HL-60 (cell line): ENCODE measurements around the gene H2BK1.

Experiments
- CTCF ChIP-seq: IDR thresholded peaks from one replicate; pipeline ENCODE4 v1.5.1; 2011; ENCODE audit warnings: low read length, control low read depth, inconsistent platforms; ENCODE audit not compliant: insufficient read depth
- TF ChIP-seq, protein P1 (sequence below): IDR thresholded peaks from 2 replicates; pipeline ENCODE4 v1.6.1; 2012; ENCODE audit warnings: low read depth; ENCODE audit not compliant: insufficient replicate concordance

GRCh38 chr7:151179946-151180345 is 30.3 kb downstream of the H2BK1 start:
- no peak for TF ChIP-seq CTCF
- TF ChIP-seq, protein P1, sequence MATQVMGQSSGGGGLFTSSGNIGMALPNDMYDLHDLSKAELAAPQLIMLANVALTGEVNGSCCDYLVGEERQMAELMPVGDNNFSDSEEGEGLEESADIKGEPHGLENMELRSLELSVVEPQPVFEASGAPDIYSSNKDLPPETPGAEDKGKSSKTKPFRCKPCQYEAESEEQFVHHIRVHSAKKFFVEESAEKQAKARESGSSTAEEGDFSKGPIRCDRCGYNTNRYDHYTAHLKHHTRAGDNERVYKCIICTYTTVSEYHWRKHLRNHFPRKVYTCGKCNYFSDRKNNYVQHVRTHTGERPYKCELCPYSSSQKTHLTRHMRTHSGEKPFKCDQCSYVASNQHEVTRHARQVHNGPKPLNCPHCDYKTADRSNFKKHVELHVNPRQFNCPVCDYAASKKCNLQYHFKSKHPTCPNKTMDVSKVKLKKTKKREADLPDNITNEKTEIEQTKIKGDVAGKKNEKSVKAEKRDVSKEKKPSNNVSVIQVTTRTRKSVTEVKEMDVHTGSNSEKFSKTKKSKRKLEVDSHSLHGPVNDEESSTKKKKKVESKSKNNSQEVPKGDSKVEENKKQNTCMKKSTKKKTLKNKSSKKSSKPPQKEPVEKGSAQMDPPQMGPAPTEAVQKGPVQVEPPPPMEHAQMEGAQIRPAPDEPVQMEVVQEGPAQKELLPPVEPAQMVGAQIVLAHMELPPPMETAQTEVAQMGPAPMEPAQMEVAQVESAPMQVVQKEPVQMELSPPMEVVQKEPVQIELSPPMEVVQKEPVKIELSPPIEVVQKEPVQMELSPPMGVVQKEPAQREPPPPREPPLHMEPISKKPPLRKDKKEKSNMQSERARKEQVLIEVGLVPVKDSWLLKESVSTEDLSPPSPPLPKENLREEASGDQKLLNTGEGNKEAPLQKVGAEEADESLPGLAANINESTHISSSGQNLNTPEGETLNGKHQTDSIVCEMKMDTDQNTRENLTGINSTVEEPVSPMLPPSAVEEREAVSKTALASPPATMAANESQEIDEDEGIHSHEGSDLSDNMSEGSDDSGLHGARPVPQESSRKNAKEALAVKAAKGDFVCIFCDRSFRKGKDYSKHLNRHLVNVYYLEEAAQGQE: no peak
